Loucy (cell line): ENCODE data around the gene SUSD5.

ENCODE experiments used
- EZH2phosphoT487 ChIP-seq: fragments of 200-600 bp; IDR thresholded peaks from 2 replicates; pipeline ENCODE4 v1.6.1; 2018; ENCODE audit warnings: antibody characterized with exemption, mild to moderate bottlenecking, moderate library complexity, borderline replicate concordance
- TF ChIP-seq, protein P1 (sequence below): fragments of 200-600 bp; sonication (generic); conservative IDR thresholded peaks from 2 replicates; pipeline ENCODE4 v1.5.1; 2014; ENCODE audit warnings: mild to moderate bottlenecking, antibody characterized with exemption, low read length

DNA sequence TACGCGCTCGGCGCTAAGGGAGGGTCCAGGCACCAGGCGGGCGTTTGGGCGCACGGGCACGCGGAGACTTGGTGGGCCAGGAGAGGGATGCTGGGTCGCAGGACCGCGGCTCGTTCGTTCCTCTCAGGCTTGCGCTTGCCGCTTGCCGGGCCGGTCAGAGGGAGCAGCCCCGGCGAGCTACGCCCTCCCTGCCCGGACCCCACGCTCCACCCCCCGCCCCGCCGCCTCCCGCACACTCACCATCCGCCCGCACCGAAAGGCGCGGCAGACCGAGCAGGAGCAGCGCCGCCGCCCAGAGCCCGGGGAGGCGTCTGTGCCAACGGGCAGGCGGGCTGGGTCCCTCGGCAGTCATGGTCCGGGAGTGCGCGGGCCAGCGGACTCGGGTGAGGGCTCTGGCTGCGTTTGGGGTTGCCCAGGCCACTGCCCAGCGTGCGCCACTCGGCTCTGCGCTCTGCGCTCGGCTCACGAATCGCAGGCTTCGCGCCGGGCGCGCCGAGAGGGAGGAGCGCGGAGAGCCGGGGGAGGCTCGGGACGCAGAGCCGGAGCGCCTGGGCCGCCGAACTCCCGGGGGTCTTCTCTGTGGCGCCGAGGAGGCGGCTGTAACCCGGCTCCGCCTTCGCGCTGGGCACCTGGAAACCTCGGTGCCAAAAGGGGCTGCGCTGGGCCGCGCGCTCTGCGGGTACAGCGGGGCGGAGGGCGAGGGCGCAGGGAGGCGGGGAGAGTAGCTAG, at the start of gene SUSD5:
- TF ChIP-seq, protein P1, sequence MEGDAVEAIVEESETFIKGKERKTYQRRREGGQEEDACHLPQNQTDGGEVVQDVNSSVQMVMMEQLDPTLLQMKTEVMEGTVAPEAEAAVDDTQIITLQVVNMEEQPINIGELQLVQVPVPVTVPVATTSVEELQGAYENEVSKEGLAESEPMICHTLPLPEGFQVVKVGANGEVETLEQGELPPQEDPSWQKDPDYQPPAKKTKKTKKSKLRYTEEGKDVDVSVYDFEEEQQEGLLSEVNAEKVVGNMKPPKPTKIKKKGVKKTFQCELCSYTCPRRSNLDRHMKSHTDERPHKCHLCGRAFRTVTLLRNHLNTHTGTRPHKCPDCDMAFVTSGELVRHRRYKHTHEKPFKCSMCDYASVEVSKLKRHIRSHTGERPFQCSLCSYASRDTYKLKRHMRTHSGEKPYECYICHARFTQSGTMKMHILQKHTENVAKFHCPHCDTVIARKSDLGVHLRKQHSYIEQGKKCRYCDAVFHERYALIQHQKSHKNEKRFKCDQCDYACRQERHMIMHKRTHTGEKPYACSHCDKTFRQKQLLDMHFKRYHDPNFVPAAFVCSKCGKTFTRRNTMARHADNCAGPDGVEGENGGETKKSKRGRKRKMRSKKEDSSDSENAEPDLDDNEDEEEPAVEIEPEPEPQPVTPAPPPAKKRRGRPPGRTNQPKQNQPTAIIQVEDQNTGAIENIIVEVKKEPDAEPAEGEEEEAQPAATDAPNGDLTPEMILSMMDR = no peak
- TF ChIP-seq EZH2phosphoT487 = no peak
